H54 (cell line): ENCODE measurements around the gene TTLL3.
"Not testable (repeated sequence)": the region's sequence is repeated elsewhere in the genome, so short reads cannot be mapped to it uniquely, and the experiment has no call there.

Experiments used
- DNase-seq: peaks from one replicate; pipeline ENCODE4 v3.0.0; 2011; ENCODE audit warnings: low spot score, mixed read lengths; ENCODE audit not compliant: insufficient read length
- FAIRE-seq: peaks from 3 replicates; lab custom pipeline; 2011; peaks lifted over from hg19 to GRCh38; lab: Jason Lieb, UNC
- POLR2A ChIP-seq: IDR thresholded peaks from 2 replicates; pipeline ENCODE4 v1.6.1; 2011; ENCODE audit warnings: low read depth, mild to moderate bottlenecking, low read length

The TTLL3 gene

DNA sequence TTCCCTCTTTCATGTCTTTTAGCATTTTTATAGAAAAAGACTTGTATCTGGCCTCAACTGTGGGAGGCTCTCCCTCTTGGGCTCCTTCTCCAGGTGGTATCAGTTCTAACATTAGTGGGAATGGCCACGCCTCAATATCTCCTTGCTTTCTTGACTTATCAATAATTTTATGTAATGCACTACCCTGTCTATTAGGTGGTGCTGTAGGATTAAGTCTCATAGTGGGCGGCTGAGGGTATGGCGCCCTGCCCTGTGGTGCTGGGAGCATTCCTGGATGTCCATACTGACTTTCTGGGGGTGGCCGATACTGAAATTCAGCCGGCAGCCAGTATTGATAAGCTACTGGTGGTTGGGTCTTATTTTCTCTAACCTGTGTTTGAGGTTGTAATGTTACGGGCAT lies 42.5 kb downstream of the TTLL3 start:
- FAIRE-seq (no peak), DNase-seq (no peak)
- no peak for TF ChIP-seq POLR2A

GRCh38 chr3:9854291-9854940 lies 44.4 kb downstream of the TTLL3 start:
- not testable (repeated sequence) for FAIRE-seq, DNase-seq

- DNase-seq (no peak), FAIRE-seq (no peak)
- TF ChIP-seq POLR2A = no peak
These were observed 45.5 kb downstream of the TTLL3 start for GRCh38 chr3:9855594-9855993.

GRCh38 chr3:9859530-9860025 lies 49.5 kb downstream of the TTLL3 start:
- DNase-seq = no peak
- no peak for FAIRE-seq
- no peak for TF ChIP-seq POLR2A

DNA sequence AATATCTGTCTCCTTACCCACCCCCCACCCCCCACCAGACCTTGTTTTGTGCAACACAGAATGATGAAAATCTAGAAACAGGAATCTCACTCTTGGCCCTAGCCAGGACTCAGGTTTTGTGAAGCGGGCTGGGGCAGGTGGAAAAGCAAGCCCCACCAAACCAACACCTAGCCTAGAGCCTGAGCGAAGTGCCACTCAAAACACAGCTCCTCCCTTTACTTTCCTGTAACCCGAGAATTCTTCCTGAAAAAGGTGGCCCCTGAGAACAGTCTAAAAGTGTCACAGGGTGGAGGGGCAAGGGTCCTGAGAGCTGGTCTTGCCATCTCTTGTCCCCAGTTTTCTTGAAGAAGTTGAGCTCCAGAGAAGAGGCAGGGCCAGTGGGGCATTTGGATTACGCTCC lies 51.1 kb downstream of the TTLL3 start:
- no peak for TF ChIP-seq POLR2A
- DNase-seq (no peak), FAIRE-seq (no peak)

DNA sequence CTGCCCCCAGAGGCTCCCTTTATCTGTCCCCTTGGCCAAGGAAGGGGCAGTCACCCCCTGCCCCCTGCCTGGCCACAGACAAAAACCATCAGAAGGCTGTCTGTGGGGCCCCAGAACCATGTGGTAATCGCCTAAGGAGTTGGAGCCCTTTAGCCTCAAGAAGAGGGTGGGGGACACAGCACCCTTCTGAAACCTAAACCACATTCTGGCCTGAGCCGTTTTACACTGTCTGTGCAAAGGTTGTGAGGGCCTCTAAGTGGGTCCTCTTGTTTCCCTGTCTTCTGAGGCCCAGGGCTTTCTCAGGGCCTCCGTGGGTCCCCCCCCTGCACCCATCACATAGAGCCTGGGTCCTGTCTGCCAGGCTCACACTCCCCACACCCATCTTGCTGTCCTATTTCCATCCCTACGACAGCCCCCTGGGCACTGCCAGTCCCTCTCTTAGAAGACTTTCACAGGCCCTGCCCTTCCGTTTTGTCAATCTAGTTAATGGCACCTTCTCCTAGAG lies 51.6 kb downstream of the TTLL3 start:
- no peak for DNase-seq
- no peak for TF ChIP-seq POLR2A
- FAIRE-seq = no peak

GRCh38 chr3:9862391-9863057 lies 52.5 kb downstream of the TTLL3 start:
- FAIRE-seq (no peak), DNase-seq (no peak)
- no peak for TF ChIP-seq POLR2A

DNA sequence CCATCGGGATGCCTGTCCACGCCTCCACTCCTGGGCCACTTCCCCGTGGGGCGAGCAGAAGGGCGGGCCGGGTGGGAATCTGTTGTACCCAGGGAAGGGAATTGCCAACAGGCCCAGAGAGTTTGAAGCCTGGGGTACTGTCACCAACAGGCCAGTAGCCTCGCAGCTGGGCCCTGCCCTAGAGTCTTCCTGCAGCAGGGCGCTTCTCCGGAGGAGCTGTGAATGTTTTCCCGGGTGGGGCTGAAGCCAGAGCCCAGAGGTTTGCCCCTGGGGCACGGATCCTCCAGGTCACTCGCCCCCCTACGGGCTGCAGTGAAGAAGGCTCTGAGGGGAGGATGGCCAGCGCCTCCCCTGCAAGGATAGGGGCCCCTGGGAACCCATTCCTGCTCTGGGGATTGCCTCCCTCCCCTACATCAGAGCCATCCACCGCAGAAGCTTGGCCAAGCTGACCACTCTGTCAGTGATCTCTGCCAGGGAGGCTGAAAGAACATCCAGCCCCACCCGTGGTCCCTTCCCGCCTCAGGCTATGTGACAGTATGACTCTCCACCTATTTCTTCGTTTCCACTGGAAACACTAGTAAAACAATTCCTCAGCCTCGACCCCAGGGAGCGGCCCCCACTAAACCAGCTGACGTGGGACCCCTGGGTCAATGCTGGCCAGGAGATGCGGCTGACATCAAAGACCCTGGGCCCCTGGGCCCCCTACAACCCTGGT lies 53.2 kb downstream of the TTLL3 start:
- no peak for TF ChIP-seq POLR2A
- DNase-seq (no peak), FAIRE-seq (no peak)

DNA sequence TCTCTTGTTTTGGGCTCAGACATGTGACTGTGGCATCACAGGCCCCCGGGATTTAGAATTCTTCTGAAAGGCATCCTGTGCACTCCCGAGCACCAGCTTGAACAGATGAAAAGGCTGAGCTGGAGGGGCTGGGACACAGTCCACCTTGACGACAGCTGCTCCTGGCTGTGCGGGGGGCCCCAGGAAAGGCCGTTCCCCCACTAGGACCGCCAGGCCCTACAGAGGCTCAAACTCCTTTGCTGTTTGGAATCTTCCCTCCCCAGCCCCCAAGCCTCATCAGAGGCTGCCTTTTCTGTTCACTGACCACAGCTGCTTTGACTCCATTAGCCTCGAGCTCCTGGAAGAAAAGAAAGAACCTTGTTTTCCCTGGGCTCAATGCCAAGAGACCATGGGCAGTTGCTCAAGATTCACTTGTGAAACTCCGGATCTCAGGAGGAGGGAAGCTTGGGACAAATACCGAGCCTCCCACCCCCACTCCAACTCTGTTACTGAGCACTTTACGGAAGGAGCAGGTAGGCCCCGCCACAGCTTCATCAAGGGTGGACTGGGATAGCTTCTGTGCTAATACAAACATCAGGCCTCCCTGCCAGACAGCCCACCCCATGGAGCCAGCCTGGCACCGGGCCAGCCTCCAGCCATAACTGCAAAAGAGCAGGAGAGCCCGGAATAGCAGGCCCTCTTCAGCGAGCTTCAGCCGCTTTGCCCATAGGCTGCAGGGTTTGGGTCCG lies 54.3 kb downstream of the TTLL3 start:
- no peak for FAIRE-seq

GRCh38 chr3:9865125-9865637 lies 55.1 kb downstream of the TTLL3 start:
- not testable (repeated sequence) for DNase-seq, FAIRE-seq

More for the DNA sequence above, 54.3 kb downstream of the TTLL3 start:
- DNase-seq = no peak
- no peak for TF ChIP-seq POLR2A

DNA sequence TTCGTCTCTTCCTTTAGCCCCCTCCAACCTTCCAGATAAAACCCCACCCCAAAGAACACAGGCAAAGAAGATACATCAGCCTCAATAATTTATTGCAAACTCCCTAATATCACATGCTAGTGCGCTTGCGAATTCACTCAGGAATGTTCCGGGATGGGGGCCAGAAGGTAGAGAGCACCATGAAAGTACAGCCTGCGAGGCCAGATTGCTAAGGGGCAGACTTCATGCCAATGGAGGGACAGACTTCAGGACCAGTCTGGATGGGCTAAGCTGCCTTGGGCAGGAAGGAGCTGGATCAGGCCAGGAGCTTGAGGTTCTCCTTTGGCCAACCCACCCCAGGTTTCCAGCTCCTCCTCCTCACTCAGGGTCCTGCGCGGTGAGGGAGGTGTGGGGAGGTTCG lies 56.6 kb downstream of the TTLL3 start:
- FAIRE-seq = no peak
- DNase-seq = no peak
- TF ChIP-seq POLR2A = no peak

GRCh38 chr3:9867106-9867505 lies 57.0 kb downstream of the TTLL3 start:
- FAIRE-seq (no peak), DNase-seq (no peak)
- TF ChIP-seq POLR2A = no peak

DNA sequence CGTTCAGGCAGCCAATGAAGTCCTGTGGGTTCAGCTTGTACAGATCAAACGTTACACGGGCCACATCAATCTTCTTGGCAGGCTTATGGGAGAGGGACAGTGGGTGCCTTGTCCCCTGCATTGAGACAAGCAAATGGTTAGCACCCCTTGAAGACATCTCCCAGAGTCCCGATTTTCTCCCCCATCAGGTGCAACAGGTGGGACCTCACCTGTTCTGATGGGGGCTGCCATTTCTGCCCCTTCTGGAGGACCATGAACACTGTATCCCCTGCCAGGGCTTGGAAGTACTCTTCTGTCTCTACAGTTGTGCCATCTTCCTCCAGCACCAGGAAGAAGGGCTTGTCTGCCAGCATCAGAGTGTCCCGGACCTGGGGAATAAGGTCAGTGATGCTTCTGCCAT lies 59.9 kb downstream of the TTLL3 start:
- no peak for TF ChIP-seq POLR2A
- no peak for FAIRE-seq
- no peak for DNase-seq

GRCh38 chr3:9870978-9871377 lies 60.9 kb downstream of the TTLL3 start:
- no peak for TF ChIP-seq POLR2A
- FAIRE-seq (no peak), DNase-seq (no peak)

DNA sequence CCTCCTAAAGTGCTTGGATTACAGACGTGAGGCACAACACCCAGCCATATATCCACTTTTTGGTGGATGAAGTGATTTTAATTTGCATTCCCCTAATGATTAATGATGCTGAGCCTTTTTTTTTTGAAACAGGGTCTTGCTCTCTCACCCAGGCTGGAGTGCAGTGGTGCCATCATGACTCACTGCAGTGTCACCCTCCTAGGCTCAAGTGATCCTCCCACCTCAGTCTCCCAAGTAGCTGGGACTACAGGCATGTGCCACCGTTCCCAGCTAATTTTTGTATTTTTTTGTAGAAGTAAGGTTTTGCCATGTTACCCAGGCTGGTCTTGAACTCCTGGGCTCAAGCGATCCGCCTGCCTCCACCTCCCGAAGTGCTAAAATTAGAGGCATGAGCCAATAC lies 62.0 kb downstream of the TTLL3 start:
- not testable (repeated sequence) for FAIRE-seq, DNase-seq
